ENCODE data around the gene TBC1D22B. TPM values are rescaled to one million over a fixed set of nuclear protein-coding genes. Genes with fewer than 3 reads are reported as not detected.

The TBC1D22B gene
- total and polyA plus RNA-seq, 2 donors from 2014 or later = 9.7 to 12.8 TPM

DNA sequence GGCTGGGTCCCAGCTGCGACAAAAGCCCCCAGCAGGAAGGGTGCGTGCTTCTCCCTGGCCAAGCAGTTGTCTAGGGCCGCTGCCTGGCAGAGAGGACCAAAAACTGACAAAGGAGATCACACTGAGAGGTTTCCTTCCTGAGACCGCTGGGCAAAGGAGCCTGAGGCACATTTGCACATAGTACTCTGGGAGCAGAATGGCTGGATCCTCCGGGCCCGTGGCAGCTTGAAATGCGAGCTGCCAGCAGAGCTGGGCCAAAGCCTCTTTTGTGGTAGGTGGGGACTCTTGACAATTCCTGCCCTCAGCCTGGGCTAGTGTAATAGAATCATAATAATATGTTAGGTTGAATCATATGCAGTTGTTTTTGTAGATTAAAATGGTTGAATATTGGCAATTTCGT lies 63.1 kb downstream of the TBC1D22B start:
- Histone ChIP-seq H3K9me3 (ENCODE audit: control insufficient read depth in 2 of 3, insufficient read depth in 1 of 3, low read length in 3 of 3) (no peaks in the 10 kb centered on the region), H3K27ac (ENCODE audit: low read depth in 2 of 2, low read length in 2 of 2) (peak overlapping the region in 1 of 2 donors; percentile 48)
- FAIRE-seq = no peak

DNA sequence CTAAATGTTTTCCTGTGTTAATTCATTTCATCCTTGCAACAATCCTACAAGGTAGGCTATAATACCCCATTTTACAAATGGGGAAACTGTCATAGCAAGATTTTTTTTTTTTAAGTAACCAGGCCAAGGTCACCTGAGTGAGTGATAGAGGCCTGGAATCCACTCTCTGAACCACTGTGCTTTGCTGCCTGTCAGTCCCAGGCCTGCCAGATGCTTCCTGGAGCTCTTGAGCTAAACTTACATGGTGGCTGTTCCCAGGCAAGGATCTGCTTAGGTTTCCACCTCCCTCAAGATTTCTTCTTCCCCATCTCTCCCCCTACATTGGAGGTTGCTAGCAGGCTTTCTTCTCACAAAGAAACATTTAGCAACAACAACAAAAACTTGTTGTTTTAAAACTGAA lies 63.5 kb downstream of the TBC1D22B start:
- Histone ChIP-seq H3K9me3 (ENCODE audit: control insufficient read depth in 2 of 3, insufficient read depth in 1 of 3, low read length in 3 of 3) (no peaks in the 10 kb centered on the region), H3K27me3 (ENCODE audit: control insufficient read depth, insufficient read depth, low read length) (no peaks in the 10 kb centered on the region), H3K4me1 (ENCODE audit: control insufficient read depth in 2 of 3, insufficient read depth in 2 of 3, low read depth in 1 of 3, low read length in 3 of 3) (peaks cover 0 to 13% (median 0%) of the 10 kb centered on the region in 3 donors), H3K36me3 (ENCODE audit: control insufficient read depth in 2 of 3, insufficient read depth in 3 of 3, low read length in 3 of 3) (peaks cover 10 to 30% (median 26%) of the 10 kb centered on the region in 3 donors), H3K9ac (ENCODE audit: low read length in 3 of 3) (no peak overlapping the region), H3K4me3 (ENCODE audit: low read length in 3 of 3) (no peak overlapping the region), H3K27ac (ENCODE audit: low read depth in 2 of 2, low read length in 2 of 2) (no peak overlapping the region)
- FAIRE-seq (no peak), DNase-seq (no peak)
- TF ChIP-seq, protein P1, sequence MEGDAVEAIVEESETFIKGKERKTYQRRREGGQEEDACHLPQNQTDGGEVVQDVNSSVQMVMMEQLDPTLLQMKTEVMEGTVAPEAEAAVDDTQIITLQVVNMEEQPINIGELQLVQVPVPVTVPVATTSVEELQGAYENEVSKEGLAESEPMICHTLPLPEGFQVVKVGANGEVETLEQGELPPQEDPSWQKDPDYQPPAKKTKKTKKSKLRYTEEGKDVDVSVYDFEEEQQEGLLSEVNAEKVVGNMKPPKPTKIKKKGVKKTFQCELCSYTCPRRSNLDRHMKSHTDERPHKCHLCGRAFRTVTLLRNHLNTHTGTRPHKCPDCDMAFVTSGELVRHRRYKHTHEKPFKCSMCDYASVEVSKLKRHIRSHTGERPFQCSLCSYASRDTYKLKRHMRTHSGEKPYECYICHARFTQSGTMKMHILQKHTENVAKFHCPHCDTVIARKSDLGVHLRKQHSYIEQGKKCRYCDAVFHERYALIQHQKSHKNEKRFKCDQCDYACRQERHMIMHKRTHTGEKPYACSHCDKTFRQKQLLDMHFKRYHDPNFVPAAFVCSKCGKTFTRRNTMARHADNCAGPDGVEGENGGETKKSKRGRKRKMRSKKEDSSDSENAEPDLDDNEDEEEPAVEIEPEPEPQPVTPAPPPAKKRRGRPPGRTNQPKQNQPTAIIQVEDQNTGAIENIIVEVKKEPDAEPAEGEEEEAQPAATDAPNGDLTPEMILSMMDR (IDR thresholded peaks at IDR 0.05; ENCODE audit: borderline replicate concordance, extremely low read depth, insufficient read depth) = no peak
- intact Hi-C loops (cut with DNase I) = no loop called here

More for the DNA sequence above, 63.1 kb downstream of the TBC1D22B start:
- H3K9ac ChIP-seq (ENCODE audit: low read length in 3 of 3) = no peak overlapping the region
- DNase-seq = no peak
- H3K4me1 ChIP-seq (ENCODE audit: control insufficient read depth in 2 of 3, insufficient read depth in 2 of 3, low read depth in 1 of 3, low read length in 3 of 3) = peaks cover 0 to 13% (median 0%) of the 10 kb centered on the region in 3 donors
- TF ChIP-seq, protein P1 (IDR thresholded peaks at IDR 0.05; ENCODE audit: borderline replicate concordance, extremely low read depth, insufficient read depth) = no peak
- intact Hi-C loops (cut with DNase I) = no loop called here
- no peak overlapping the region for H3K4me3 ChIP-seq (ENCODE audit: low read length in 3 of 3)
- H3K36me3 ChIP-seq (ENCODE audit: control insufficient read depth in 2 of 3, insufficient read depth in 3 of 3, low read length in 3 of 3) = peaks cover 12 to 34% (median 30%) of the 10 kb centered on the region in 3 donors
- no peaks in the 10 kb centered on the region for H3K27me3 ChIP-seq (ENCODE audit: control insufficient read depth, insufficient read depth, low read length)

DNA sequence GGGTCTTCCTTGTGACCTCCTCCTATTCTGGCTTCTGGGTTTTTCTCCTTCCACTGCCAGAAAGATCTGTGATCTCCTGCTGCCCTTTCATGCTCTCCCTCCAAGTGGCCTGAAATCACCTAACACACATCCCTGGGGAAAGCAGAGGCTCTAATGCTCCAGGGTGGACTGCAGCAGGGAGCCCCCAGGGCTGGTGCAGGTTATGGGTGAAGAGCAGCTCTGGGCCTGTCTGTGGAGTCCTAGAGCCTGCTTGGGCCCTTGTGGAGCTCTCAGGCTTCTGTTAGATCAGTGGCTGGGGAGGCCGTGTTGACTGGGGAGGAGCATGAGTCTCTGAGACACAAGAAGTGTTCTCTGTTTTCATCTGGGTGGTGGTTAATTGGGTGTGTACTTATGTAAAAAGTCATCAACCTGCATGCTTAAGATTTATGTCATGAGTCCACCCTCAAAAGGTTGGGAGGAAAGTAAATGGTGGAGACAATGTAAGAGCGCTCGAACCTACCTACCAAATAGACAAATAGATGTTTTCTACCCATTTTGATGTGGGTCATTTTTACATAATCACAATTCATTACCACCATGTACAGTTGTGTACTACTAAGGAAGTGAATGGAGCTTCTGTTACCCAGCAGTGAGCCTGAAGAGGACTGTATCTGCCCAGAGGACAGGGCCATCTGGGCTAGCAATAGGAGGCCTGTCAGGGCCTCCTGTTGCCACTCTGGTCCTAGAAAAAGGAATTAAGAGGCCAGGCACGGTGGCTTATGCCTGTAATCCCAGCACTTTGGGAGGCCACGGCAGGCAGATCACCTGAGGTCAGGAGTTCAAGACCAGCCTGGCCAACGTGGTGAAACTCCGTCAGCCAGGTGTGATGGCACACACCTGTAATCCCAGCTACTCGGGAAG lies 64.2 kb downstream of the TBC1D22B start:
- no peaks in the 10 kb centered on the region for H3K9me3 ChIP-seq (ENCODE audit: control insufficient read depth in 2 of 3, insufficient read depth in 1 of 3, low read length in 3 of 3)
- FAIRE-seq (no peak), DNase-seq (no peak)
- peaks cover 9 to 23% (median 19%) of the 10 kb centered on the region in 3 donors for H3K36me3 ChIP-seq (ENCODE audit: control insufficient read depth in 2 of 3, insufficient read depth in 3 of 3, low read length in 3 of 3)
- H3K4me3 ChIP-seq (ENCODE audit: low read length in 3 of 3) = no peak overlapping the region
- TF ChIP-seq, protein P1 (IDR thresholded peaks at IDR 0.05; ENCODE audit: borderline replicate concordance, extremely low read depth, insufficient read depth) = no peak
- peaks cover 0 to 13% (median 0%) of the 10 kb centered on the region in 3 donors for H3K4me1 ChIP-seq (ENCODE audit: control insufficient read depth in 2 of 3, insufficient read depth in 2 of 3, low read depth in 1 of 3, low read length in 3 of 3)
- H3K27me3 ChIP-seq (ENCODE audit: control insufficient read depth, insufficient read depth, low read length) = no peaks in the 10 kb centered on the region
- no peak overlapping the region for H3K27ac ChIP-seq (ENCODE audit: low read depth in 2 of 2, low read length in 2 of 2)
- no peak overlapping the region for H3K9ac ChIP-seq (ENCODE audit: low read length in 3 of 3)
- intact Hi-C loops (cut with DNase I) = no loop called here
